Neural progenitor cell (in vitro differentiated cells): Measurements from ENCODE around the gene DNAJB11. TPM values are rescaled to one million over a fixed set of nuclear protein-coding genes. Genes with fewer than 3 reads are reported as not detected.

Experiments used
- DNase-seq: peaks from one replicate; pipeline ENCODE4 v3.0.0-alpha.2; 2016; ENCODE audit warnings: low spot score
- H2AFZ ChIP-seq: fragments of 200-600 bp; sonication (generic); replicated peaks from 2 replicates; pipeline ENCODE4 v1.6.1; 2016; ENCODE audit warnings: antibody characterized with exemption
- H3F3A ChIP-seq: fragments of 200-600 bp; sonication (generic); 2 replicates; pipeline ENCODE4 v1.6.1; 2016; ENCODE audit warnings: antibody characterized with exemption, low read depth
- H3K27ac ChIP-seq: fragments of 200-600 bp; sonication (generic); 2 replicates; pipeline ENCODE4 v1.5.1; 2016; ENCODE audit warnings: mild to moderate bottlenecking
- H3K27me3 ChIP-seq: fragments of 200-600 bp; sonication (generic); 2 replicates; pipeline ENCODE4 v1.6.1; 2016; ENCODE audit warnings: mild to moderate bottlenecking, moderate library complexity
- H3K36me3 ChIP-seq: fragments of 200-600 bp; sonication (generic); 2 replicates; pipeline ENCODE4 v1.5.1; 2016
- H3K4me1 ChIP-seq: fragments of 200-600 bp; sonication (generic); 2 replicates; pipeline ENCODE4 v1.6.1; 2016; ENCODE audit warnings: mixed run types
- H3K4me2 ChIP-seq: fragments of 200-600 bp; sonication (generic); 2 replicates; pipeline ENCODE4 v1.6.1; 2016
- H3K4me3 ChIP-seq: fragments of 200-600 bp; sonication (generic); 2 replicates; pipeline ENCODE4 v1.5.1; 2016
- H3K79me2 ChIP-seq: fragments of 200-600 bp; sonication (generic); 2 replicates; pipeline ENCODE4 v1.6.1; 2016; ENCODE audit warnings: low read depth
- H3K9ac ChIP-seq: fragments of 200-600 bp; sonication (generic); 2 replicates; pipeline ENCODE4 v1.6.1; 2016
- H3K9me3 ChIP-seq: fragments of 200-600 bp; sonication (generic); 2 replicates; pipeline ENCODE4 v1.5.1; 2016; ENCODE audit warnings: low read depth
- H4K20me1 ChIP-seq: fragments of 200-600 bp; sonication (generic); 2 replicates; pipeline ENCODE4 v1.6.1; 2016; ENCODE audit warnings: low read depth
- H3K27ac Mint-ChIP-seq: 3 replicates; pipeline ENCODE4 v1.8.0; 2021; ENCODE audit warnings: mixed read lengths
- H3K27me3 Mint-ChIP-seq: 2 replicates; pipeline ENCODE4 v1.8.0; 2022; ENCODE audit warnings: low read depth, mild to moderate bottlenecking, inconsistent platforms, moderate library complexity, mixed read lengths; ENCODE audit not compliant: insufficient read depth
- H3K36me3 Mint-ChIP-seq: 3 replicates; pipeline ENCODE4 v1.8.0; 2021; ENCODE audit warnings: mixed read lengths
- H3K4me1 Mint-ChIP-seq: 3 replicates; pipeline ENCODE4 v1.8.0; 2021; ENCODE audit warnings: mixed read lengths
- H3K4me3 Mint-ChIP-seq: 3 replicates; pipeline ENCODE4 v1.8.0; 2021; ENCODE audit warnings: mild to moderate bottlenecking, moderate library complexity, mixed read lengths
- H3K9me3 Mint-ChIP-seq: 3 replicates; pipeline ENCODE4 v1.8.0; 2020; ENCODE audit warnings: mixed read lengths
- CTCF ChIP-seq: fragments of 200-600 bp; sonication (generic); IDR thresholded peaks from 2 replicates; pipeline ENCODE4 v1.5.1; 2017; ENCODE audit warnings: antibody characterized with exemption, mild to moderate bottlenecking
- EZH2 ChIP-seq: fragments of 200-600 bp; sonication (generic); IDR thresholded peaks from 2 replicates; pipeline ENCODE4 v1.6.1; 2017; ENCODE audit warnings: antibody characterized with exemption, mild to moderate bottlenecking, moderate library complexity
- EZH2phosphoT487 ChIP-seq: fragments of 200-600 bp; sonication (generic); IDR thresholded peaks from 2 replicates; pipeline ENCODE4 v1.6.1; 2017; ENCODE audit warnings: antibody characterized with exemption
- total RNA-seq: library from RNA; depleted of rRNA; stranded (reverse); fragments of >200 nt; gene quantifications from 2 replicates; pipeline ENCODE4 v1.2.3, GENCODE V29; 2015; ENCODE audit warnings: low replicate concordance

The DNAJB11 gene
- total RNA-seq, 1 donor from 2014 or later, result 73.0 TPM

- Mint-ChIP-seq H3K9me3 (no peaks in the 10 kb centered on the region), H3K27ac (no peak overlapping the region), H3K4me3 (peak overlapping the region; percentile 39), H3K36me3 (no peaks in the 10 kb centered on the region), H3K27me3 (peaks cover 8% of the 10 kb centered on the region), H3K4me1 (peaks cover 3% of the 10 kb centered on the region)
- no peak for TF ChIP-seq EZH2
- no peak for TF ChIP-seq EZH2phosphoT487
- TF ChIP-seq CTCF, result no peak
- H2AFZ ChIP-seq, result no peak overlapping the region
- DNase-seq, result no peak
- no peak overlapping the region for H3K4me2 ChIP-seq
- no peak overlapping the region for H3K27ac ChIP-seq
- no peak overlapping the region for H3K9ac ChIP-seq
- no peaks in the 10 kb centered on the region for H3K36me3 ChIP-seq
- H3K4me3 ChIP-seq, result no peak overlapping the region
- H3K27me3 ChIP-seq, result peaks cover 24% of the 10 kb centered on the region
- H3K79me2 ChIP-seq, result no peaks in the 10 kb centered on the region
- no peaks in the 10 kb centered on the region for H3K4me1 ChIP-seq
- H3K9me3 ChIP-seq, result no peaks in the 10 kb centered on the region
- no peaks in the 10 kb centered on the region for H4K20me1 ChIP-seq
- H3F3A ChIP-seq, result peaks cover 3% of the 10 kb centered on the region
Observed at GRCh38 chr3:186613637-186614265, 43.2 kb downstream of the DNAJB11 start.

GRCh38 chr3:186614266-186614596 is 43.7 kb downstream of the DNAJB11 start:
- no peaks in the 10 kb centered on the region for H4K20me1 ChIP-seq
- no peaks in the 10 kb centered on the region for H3K79me2 ChIP-seq
- peaks cover 8% of the 10 kb centered on the region for H3K27me3 Mint-ChIP-seq
- no peak overlapping the region for H3K27ac ChIP-seq
- H2AFZ ChIP-seq, result no peak overlapping the region
- H3K36me3 ChIP-seq, result no peaks in the 10 kb centered on the region
- H3K4me3 ChIP-seq, result no peak overlapping the region
- H3K4me3 Mint-ChIP-seq, result no peak overlapping the region
- H3K36me3 Mint-ChIP-seq, result no peaks in the 10 kb centered on the region
- H3F3A ChIP-seq, result peaks cover 3% of the 10 kb centered on the region
- no peaks in the 10 kb centered on the region for H3K4me1 ChIP-seq
- no peak overlapping the region for H3K9ac ChIP-seq
- H3K27ac Mint-ChIP-seq, result no peak overlapping the region
- no peak overlapping the region for H3K4me2 ChIP-seq
- no peak for TF ChIP-seq EZH2phosphoT487
- no peak for TF ChIP-seq EZH2
- no peak for TF ChIP-seq CTCF
- H3K27me3 ChIP-seq, result peaks cover 24% of the 10 kb centered on the region
- H3K9me3 Mint-ChIP-seq, result no peaks in the 10 kb centered on the region
- DNase-seq, result no peak
- peaks cover 3% of the 10 kb centered on the region for H3K4me1 Mint-ChIP-seq
- no peaks in the 10 kb centered on the region for H3K9me3 ChIP-seq

- Histone ChIP-seq H3F3A (peaks cover 3% of the 10 kb centered on the region), H3K27ac (no peak overlapping the region), H3K36me3 (no peaks in the 10 kb centered on the region), H2AFZ (peak overlapping the region; percentile 87), H3K4me3 (no peak overlapping the region), H3K4me1 (no peaks in the 10 kb centered on the region), H4K20me1 (no peaks in the 10 kb centered on the region), H3K27me3 (peaks cover 24% of the 10 kb centered on the region), H3K79me2 (no peaks in the 10 kb centered on the region), H3K9ac (no peak overlapping the region), H3K4me2 (no peak overlapping the region), H3K9me3 (no peaks in the 10 kb centered on the region)
- H3K27ac Mint-ChIP-seq, result peak overlapping the region; percentile 62
- H3K4me3 Mint-ChIP-seq, result no peak overlapping the region
- H3K4me1 Mint-ChIP-seq, result peaks cover 3% of the 10 kb centered on the region
- H3K27me3 Mint-ChIP-seq, result peaks cover 8% of the 10 kb centered on the region
- H3K36me3 Mint-ChIP-seq, result no peaks in the 10 kb centered on the region
- peak; percentile 79 for DNase-seq
- TF ChIP-seq EZH2phosphoT487 (no peak), CTCF (peak; percentile 99)
- no peaks in the 10 kb centered on the region for H3K9me3 Mint-ChIP-seq
Observed at GRCh38 chr3:186614597-186615483, 44.3 kb downstream of the DNAJB11 start.
